HEK293T (cell line): Measurements from ENCODE around the gene TMEM154.

Source experiments
- CTCF ChIA-PET: fragments of 350-600 bp; formaldehyde crosslinking; extraction: SDS; loops from one replicate; lab custom pipeline; 2021; ENCODE audit warnings: antibody characterized with exemption, inconsistent platforms; lab: Yijun Ruan, JAX
- POLR2A ChIA-PET: fragments of 350-600 bp; formaldehyde crosslinking; extraction: SDS; loops from one replicate; lab custom pipeline; 2020; ENCODE audit warnings: antibody characterized with exemption, inconsistent platforms; lab: Yijun Ruan, JAX
- DNase-seq: peaks from one replicate; pipeline ENCODE4 v3.0.0; 2012; ENCODE audit warnings: mixed read lengths; ENCODE audit errors: extremely low spot score
- ARNT ChIP-seq: fragments of 450-650 bp; IDR thresholded peaks from 2 replicates; pipeline ENCODE4 v1.6.1; 2017; ENCODE audit warnings: mild to moderate bottlenecking
- BHLHE40 ChIP-seq: fragments of 450-650 bp; IDR thresholded peaks from 2 replicates; pipeline ENCODE4 v1.6.1; 2016; ENCODE audit warnings: mild to moderate bottlenecking, moderate library complexity, borderline replicate concordance
- CTBP1 ChIP-seq: fragments of 450-650 bp; IDR thresholded peaks from 2 replicates; pipeline ENCODE4 v1.6.1; 2016; ENCODE audit warnings: borderline replicate concordance
- ELF4 ChIP-seq: fragments of 450-650 bp; IDR thresholded peaks from 2 replicates; pipeline ENCODE4 v1.6.1; 2017; ENCODE audit warnings: antibody characterized with exemption
- FOXA1 ChIP-seq: fragments of 450-650 bp; IDR thresholded peaks from 2 replicates; pipeline ENCODE4 v1.6.1; 2016; ENCODE audit warnings: mild to moderate bottlenecking
- FOXK2 ChIP-seq: fragments of 450-650 bp; IDR thresholded peaks from 2 replicates; pipeline ENCODE4 v1.6.1; 2016; ENCODE audit warnings: mild to moderate bottlenecking
- FOXM1 ChIP-seq: fragments of 450-650 bp; IDR thresholded peaks from 2 replicates; pipeline ENCODE4 v1.6.1; 2017; ENCODE audit warnings: mild to moderate bottlenecking, borderline replicate concordance
- HDGF ChIP-seq: fragments of 450-650 bp; IDR thresholded peaks from 2 replicates; pipeline ENCODE4 v1.6.1; 2017; ENCODE audit warnings: antibody characterized with exemption, borderline replicate concordance
- L3MBTL2 ChIP-seq: fragments of 450-650 bp; conservative IDR thresholded peaks from 2 replicates; pipeline ENCODE4 v1.6.1; 2016; ENCODE audit warnings: mild to moderate bottlenecking
- LEF1 ChIP-seq: fragments of 450-650 bp; IDR thresholded peaks from 2 replicates; pipeline ENCODE4 v1.6.1; 2017; ENCODE audit warnings: mild to moderate bottlenecking, borderline replicate concordance
- NFRKB ChIP-seq: fragments of 450-650 bp; IDR thresholded peaks from 2 replicates; pipeline ENCODE4 v1.6.1; 2016; ENCODE audit warnings: mild to moderate bottlenecking, moderate library complexity
- PKNOX1 ChIP-seq: fragments of 450-650 bp; IDR thresholded peaks from 2 replicates; pipeline ENCODE4 v1.6.1; 2016
- SP1 ChIP-seq: fragments of 450-650 bp; IDR thresholded peaks from 2 replicates; pipeline ENCODE4 v1.6.1; 2017
- SUZ12 ChIP-seq: fragments of 450-650 bp; IDR thresholded peaks from 2 replicates; pipeline ENCODE4 v1.6.1; 2016; ENCODE audit warnings: mild to moderate bottlenecking
- TARDBP ChIP-seq: fragments of 450-650 bp; IDR thresholded peaks from 2 replicates; pipeline ENCODE4 v1.6.1; 2016
- ZNF384 ChIP-seq: fragments of 450-650 bp; IDR thresholded peaks from 2 replicates; pipeline ENCODE4 v1.6.1; 2016

TMEM154 gene

GRCh38 chr4:152587127-152587526 lies 92.7 kb downstream of the TMEM154 start:
- POLR2A ChIA-PET: no interaction called here
- CTCF ChIA-PET: no interaction called here
- DNase-seq: no peak
- TF ChIP-seq ZNF384 (no peak), LEF1 (no peak), FOXM1 (no peak), SP1 (no peak), NFRKB (no peak), FOXA1 (no peak)

GRCh38 chr4:152586668-152587067 lies 93.1 kb downstream of the TMEM154 start:
- TF ChIP-seq CTBP1: no peak
- TF ChIP-seq BHLHE40: no peak
- TF ChIP-seq L3MBTL2: no peak
- TF ChIP-seq SUZ12: no peak
- TF ChIP-seq SP1: no peak
- TF ChIP-seq FOXK2: no peak
- no peak for TF ChIP-seq NFRKB
- no peak for TF ChIP-seq ZNF384
- no peak for TF ChIP-seq FOXA1
- TF ChIP-seq LEF1: no peak
- no peak for TF ChIP-seq FOXM1
- TF ChIP-seq PKNOX1: no peak
- TF ChIP-seq ELF4: no peak
- no peak for TF ChIP-seq ARNT
- no peak for TF ChIP-seq HDGF
- TF ChIP-seq TARDBP: no peak
- ChIA-PET CTCF (no interaction called here), POLR2A (no interaction called here)
- no peak for DNase-seq

GRCh38 chr4:152585023-152585441 lies 94.8 kb downstream of the TMEM154 start:
- no peak for DNase-seq
- no peak for TF ChIP-seq ZNF384
- TF ChIP-seq LEF1: no peak
- TF ChIP-seq ARNT: no peak
- TF ChIP-seq SP1: no peak
- no peak for TF ChIP-seq FOXM1
- no peak for TF ChIP-seq NFRKB
- no peak for TF ChIP-seq TARDBP
- no peak for TF ChIP-seq ELF4
- TF ChIP-seq CTBP1: no peak
- no peak for TF ChIP-seq BHLHE40
- TF ChIP-seq FOXK2: no peak
- no peak for TF ChIP-seq HDGF
- no peak for TF ChIP-seq PKNOX1
- TF ChIP-seq SUZ12: no peak
- ChIA-PET POLR2A (no interaction called here), CTCF (interaction anchor here (1.1 kb wide), 1 partner anchor 22 kb away, joined by 5 read pairs; no protein-coding TSS in a partner anchor)

- ChIA-PET CTCF (interaction anchor here (0.6 kb wide), 1 partner anchor 82 kb away, joined by 3 read pairs; no protein-coding TSS in a partner anchor), POLR2A (no interaction called here)
- TF ChIP-seq SP1 (no peak), TARDBP (no peak), LEF1 (no peak)
- DNase-seq: no peak
Measured at GRCh38 chr4:152581536-152582160, 98.1 kb downstream of the TMEM154 start.

GRCh38 chr4:152579916-152580315 lies 99.9 kb downstream of the TMEM154 start:
- TF ChIP-seq LEF1: no peak
- no peak for TF ChIP-seq CTBP1
- TF ChIP-seq NFRKB: no peak
- no peak for TF ChIP-seq ELF4
- TF ChIP-seq BHLHE40: no peak
- TF ChIP-seq FOXM1: no peak
- TF ChIP-seq SUZ12: no peak
- DNase-seq: no peak
- ChIA-PET POLR2A (no interaction called here), CTCF (interaction anchor here (1.0 to 1.6 kb wide), 2 partner anchors 10 to 81 kb away, joined by 3 to 5 read pairs; no protein-coding TSS in a partner anchor)

- TF ChIP-seq NFRKB (no peak), BHLHE40 (no peak), TARDBP (no peak), ARNT (no peak), ELF4 (no peak), FOXK2 (no peak), CTBP1 (no peak), L3MBTL2 (no peak), PKNOX1 (no peak), FOXA1 (no peak), ZNF384 (no peak), HDGF (no peak), SUZ12 (no peak)
- POLR2A ChIA-PET: no interaction called here
- no peak for DNase-seq
- CTCF ChIA-PET: interaction anchor here (1.0 to 1.6 kb wide), 2 partner anchors 11 to 80 kb away, joined by 3 to 5 read pairs; no protein-coding TSS in a partner anchor
Measured at GRCh38 chr4:152579107-152579764, 100.6 kb downstream of the TMEM154 start.
